HG03439 (cell line): Measurements from ENCODE around the gene CRMP1.

Experiments used
- ATAC-seq: cut with Tn5 transposase; IDR thresholded peaks from one replicate; pipeline ENCODE4 v1.9.1; 2021; ENCODE audit warnings: mild to moderate bottlenecking, moderate library complexity; ENCODE audit not compliant: unreplicated experiment

The CRMP1 gene

DNA sequence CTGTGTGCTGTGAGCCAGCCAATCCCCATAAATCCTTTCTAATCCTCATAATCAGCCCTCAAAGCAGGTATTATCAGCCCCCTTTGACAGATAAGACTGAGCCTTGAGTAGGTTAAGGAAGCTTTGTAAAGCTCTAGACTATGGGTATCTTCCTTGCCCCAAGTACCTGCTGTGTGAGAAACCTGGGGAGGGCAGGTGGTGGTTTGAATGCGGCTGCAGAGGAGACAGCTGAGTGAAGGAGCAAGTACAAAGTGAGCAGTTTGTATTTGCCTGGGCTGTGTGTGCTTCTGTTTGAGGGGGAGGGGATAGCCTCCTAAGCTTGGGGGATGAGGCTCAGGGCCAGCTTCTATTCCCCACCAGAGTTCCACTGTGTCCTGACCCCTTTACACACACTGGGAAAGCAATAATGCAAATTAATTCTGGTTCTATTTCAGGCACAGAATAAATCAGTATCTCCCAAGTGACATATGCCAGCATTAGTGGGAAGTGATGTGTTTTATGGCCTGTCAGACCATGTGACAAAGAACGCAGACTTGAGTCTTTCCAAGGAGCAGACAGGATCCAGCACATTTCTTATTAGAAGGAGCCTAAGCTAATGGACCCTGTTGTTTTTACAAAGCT is 118.4 kb downstream of the CRMP1 start:
- no peak for ATAC-seq

DNA sequence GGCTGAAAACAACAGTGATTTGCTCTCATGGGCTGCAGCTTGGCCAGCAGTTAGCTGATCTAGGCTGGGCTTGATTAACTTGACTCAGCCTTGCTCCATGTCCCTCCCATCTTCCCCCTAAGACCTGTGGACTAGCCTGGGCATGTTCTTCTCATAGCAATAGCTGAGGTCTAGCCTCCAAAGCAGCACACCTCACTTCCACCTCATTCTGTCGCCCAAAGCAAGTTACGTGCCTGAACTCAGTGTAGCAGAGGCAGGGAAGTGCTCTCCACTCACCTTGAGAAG is 119.7 kb downstream of the CRMP1 start:
- no peak for ATAC-seq

DNA sequence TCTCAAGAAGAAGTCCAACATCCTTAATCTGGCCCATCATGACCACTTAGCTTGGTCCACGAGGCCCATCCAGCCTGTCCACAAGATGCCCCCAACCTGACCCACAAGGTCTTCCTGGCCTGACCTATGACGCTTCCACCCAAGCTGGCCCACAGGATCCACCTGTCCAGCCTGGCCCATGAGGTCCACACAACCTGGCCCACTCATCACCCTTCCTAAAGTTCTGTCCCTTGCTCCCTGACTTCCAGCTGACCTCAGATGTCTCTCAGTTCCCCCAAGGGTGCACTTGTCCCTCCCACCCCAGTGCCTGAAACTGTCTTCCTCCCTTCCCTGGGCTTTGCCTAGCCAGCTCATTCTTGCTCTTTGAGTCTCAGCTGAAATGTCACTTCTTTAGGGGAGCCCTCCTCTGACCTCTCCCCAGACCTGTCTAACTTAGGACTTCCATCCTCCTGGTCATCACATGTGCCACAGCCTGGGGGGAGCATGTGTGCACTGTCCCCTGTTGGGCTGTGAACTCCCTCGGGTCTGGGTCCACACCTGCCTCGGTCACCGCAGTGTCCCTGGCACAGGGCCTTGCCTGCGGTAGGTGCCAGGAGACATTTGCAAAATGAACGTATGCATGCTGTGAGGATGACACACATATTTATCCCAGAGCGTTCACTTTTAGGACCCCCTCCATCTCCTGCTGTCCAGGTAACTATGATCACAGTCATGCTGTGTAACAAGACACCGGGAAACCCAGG is 120.2 kb downstream of the CRMP1 start:
- ATAC-seq, result no peak
